Adrenal gland (tissue), 5 donors: ENCODE results near the gene FBXO8.

Experiments
- POLR2A ChIP-seq, 2 donors: fragments of 450-650 bp; IDR thresholded peaks; one replicate each; pipeline ENCODE4 v1.6.1; 2017; ENCODE audit warnings: antibody characterized with exemption in 2 of 2, mild to moderate bottlenecking in 2 of 2, moderate library complexity in 1 of 2
- TF ChIP-seq, protein P1 (sequence below), 6 experiments: fragments of 450-650 bp in 4 of 6; fragments of 200-600 bp in 2 of 6; sonication (generic) in 1 of 6; IDR thresholded peaks; 1 replicate in 5 of 6; 2 replicates in 1 of 6; pipeline versions ENCODE4 v1.5.1 to v1.8.0; 2016 to 2021; ENCODE audit warnings: antibody characterized with exemption in 6 of 6, mild to moderate bottlenecking in 2 of 6, moderate library complexity in 1 of 6
- donor health status: DM: no; HTN: no; CAD: no.

- TF ChIP-seq, protein P1, sequence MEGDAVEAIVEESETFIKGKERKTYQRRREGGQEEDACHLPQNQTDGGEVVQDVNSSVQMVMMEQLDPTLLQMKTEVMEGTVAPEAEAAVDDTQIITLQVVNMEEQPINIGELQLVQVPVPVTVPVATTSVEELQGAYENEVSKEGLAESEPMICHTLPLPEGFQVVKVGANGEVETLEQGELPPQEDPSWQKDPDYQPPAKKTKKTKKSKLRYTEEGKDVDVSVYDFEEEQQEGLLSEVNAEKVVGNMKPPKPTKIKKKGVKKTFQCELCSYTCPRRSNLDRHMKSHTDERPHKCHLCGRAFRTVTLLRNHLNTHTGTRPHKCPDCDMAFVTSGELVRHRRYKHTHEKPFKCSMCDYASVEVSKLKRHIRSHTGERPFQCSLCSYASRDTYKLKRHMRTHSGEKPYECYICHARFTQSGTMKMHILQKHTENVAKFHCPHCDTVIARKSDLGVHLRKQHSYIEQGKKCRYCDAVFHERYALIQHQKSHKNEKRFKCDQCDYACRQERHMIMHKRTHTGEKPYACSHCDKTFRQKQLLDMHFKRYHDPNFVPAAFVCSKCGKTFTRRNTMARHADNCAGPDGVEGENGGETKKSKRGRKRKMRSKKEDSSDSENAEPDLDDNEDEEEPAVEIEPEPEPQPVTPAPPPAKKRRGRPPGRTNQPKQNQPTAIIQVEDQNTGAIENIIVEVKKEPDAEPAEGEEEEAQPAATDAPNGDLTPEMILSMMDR (IDR thresholded peaks at IDR 0.05) = no peak
- no peak for TF ChIP-seq POLR2A (IDR thresholded peaks at IDR 0.05)
These were observed 37.8 kb downstream of the FBXO8 start for GRCh38 chr4:174245714-174246113.
